Activated CD4-positive, alpha-beta T cell treated with anti-CD3 and anti-CD28 coated beads for 4 hours (primary cell): ENCODE results near the gene MAPKAP1.

Experiments used
- DNase-seq, 2 donors: peaks; one replicate each; pipeline ENCODE4 v3.0.0-alpha.2; 2020

MAPKAP1 gene

GRCh38 chr9:125477089-125477544 is 229.9 kb downstream of the MAPKAP1 start:
- no peak for DNase-seq

- DNase-seq: no peak
Measured at GRCh38 chr9:125476645-125477044, 230.4 kb downstream of the MAPKAP1 start.

- DNase-seq: no peak
Measured at GRCh38 chr9:125475385-125475784, 231.6 kb downstream of the MAPKAP1 start.

GRCh38 chr9:125472926-125473701 is 233.9 kb downstream of the MAPKAP1 start:
- no peak for DNase-seq

GRCh38 chr9:125472562-125472925 is 234.5 kb downstream of the MAPKAP1 start:
- no peak for DNase-seq

GRCh38 chr9:125470767-125471580 is 236.0 kb downstream of the MAPKAP1 start:
- DNase-seq: no peak

- no peak for DNase-seq
Measured at GRCh38 chr9:125470189-125470588, 236.8 kb downstream of the MAPKAP1 start.

GRCh38 chr9:125468646-125469045 is 238.4 kb downstream of the MAPKAP1 start:
- no peak for DNase-seq

- DNase-seq: no peak
Measured at GRCh38 chr9:125467116-125467740, 239.8 kb downstream of the MAPKAP1 start.

GRCh38 chr9:125466411-125466810 is 240.6 kb downstream of the MAPKAP1 start:
- no peak for DNase-seq

GRCh38 chr9:125464591-125465385 is 242.2 kb downstream of the MAPKAP1 start:
- DNase-seq: no peak

- DNase-seq: no peak
Measured at GRCh38 chr9:125463926-125464325, 243.1 kb downstream of the MAPKAP1 start.

GRCh38 chr9:125462861-125463291 is 244.1 kb downstream of the MAPKAP1 start:
- DNase-seq: no peak

GRCh38 chr9:125461636-125462190 is 245.3 kb downstream of the MAPKAP1 start:
- no peak for DNase-seq

GRCh38 chr9:125460883-125461635 is 245.9 kb downstream of the MAPKAP1 start:
- no peak for DNase-seq

- no peak for DNase-seq
Measured at GRCh38 chr9:125460346-125460745, 246.7 kb downstream of the MAPKAP1 start.

- no peak for DNase-seq
Measured at GRCh38 chr9:125457357-125457756, 249.7 kb downstream of the MAPKAP1 start.

- no peak for DNase-seq
Measured at GRCh38 chr9:125455876-125456275, 251.1 kb downstream of the MAPKAP1 start.

GRCh38 chr9:125455132-125455531 is 251.9 kb downstream of the MAPKAP1 start:
- no peak for DNase-seq

- no peak for DNase-seq
Measured at GRCh38 chr9:125447202-125447802, 259.7 kb downstream of the MAPKAP1 start.

- no peak for DNase-seq
Measured at GRCh38 chr9:125446561-125447094, 260.4 kb downstream of the MAPKAP1 start.
